Occipital lobe (tissue), 2 donors: Measurements from ENCODE around the gene DDX51. TPM values are rescaled to one million over a fixed set of nuclear protein-coding genes. Genes with fewer than 3 reads are reported as not detected.
"Not testable (repeated sequence)": the region's sequence is repeated elsewhere in the genome, so short reads cannot be mapped to it uniquely, and the experiment has no call there.

Source experiments
- DNase-seq: peaks from one replicate; lab custom pipeline; 2025; lab: John Stamatoyannopoulos, UW
- total RNA-seq: library from RNA; depleted of rRNA; stranded (reverse); fragments of >200 nt; gene quantifications from one replicate; pipeline ENCODE4 v1.2.3, GENCODE V29; 2014

DDX51 gene
- total RNA-seq, 1 donor from 2014 or later = 7.6 TPM

DNA sequence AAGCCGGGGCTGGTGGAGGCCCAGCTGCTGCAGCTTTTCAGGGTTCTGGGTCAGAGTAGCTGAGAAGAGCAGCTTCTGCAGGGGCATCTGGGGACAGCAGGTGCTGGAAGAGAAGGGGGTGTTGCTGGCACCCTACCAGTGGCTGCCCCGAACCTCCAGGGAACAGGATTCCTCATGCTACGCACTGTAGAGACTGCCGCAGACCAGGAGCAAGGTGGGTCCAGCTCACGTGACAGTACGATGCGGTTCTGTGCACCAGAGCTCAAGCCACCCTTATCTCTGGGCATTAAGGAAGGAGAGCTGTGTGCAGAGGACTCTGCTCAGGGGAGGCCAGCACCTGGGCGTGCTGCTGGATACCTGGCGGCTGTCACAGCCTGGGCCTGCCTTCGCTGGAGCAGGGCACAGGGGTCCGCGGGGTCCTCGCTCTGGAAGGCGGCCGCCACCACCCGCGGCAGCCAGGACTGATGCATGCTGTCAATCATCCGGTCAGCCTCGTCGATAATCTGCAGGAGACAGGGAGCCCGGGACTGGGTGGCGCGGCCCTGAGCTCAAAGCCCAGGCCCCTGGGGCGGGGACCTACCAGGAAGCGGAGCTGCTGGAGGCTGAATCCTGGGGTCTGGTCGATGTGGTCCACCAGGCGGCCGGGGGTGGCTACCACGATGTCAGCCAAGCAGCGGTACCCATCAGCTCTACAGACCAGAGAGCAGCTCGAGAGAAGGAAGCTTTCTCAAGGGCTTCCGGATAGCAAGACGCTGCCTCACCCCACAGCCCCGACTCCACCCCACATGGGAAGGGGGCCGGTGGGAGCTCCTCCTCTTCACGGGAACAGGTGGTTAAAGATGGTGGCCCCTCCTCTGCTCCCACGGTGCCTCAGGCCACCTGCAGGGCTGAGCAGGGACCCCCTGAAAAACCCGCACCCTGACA is 2.9 kb downstream of the DDX51 start:
- DNase-seq = no peak

DNA sequence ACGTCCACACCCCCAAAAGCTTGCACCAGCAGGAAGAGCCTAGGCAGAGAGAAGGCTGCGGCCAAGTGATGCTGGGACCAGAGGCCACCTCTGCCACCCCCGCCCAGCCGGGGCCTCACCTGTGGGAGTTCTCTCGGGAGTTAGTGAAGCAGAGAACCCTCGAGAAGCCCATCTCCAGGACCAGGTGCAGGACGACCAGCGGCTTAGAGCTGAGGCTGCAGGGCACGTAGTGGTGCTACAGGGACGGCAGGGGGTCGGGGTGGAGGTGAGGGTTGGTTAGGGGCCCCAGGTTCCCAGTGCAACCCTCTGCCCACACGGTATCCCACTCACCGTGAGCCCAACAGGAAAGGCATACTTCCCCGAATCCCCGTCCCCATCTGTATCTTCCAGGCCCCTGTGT is 3.6 kb downstream of the DDX51 start:
- DNase-seq = no peak

DNA sequence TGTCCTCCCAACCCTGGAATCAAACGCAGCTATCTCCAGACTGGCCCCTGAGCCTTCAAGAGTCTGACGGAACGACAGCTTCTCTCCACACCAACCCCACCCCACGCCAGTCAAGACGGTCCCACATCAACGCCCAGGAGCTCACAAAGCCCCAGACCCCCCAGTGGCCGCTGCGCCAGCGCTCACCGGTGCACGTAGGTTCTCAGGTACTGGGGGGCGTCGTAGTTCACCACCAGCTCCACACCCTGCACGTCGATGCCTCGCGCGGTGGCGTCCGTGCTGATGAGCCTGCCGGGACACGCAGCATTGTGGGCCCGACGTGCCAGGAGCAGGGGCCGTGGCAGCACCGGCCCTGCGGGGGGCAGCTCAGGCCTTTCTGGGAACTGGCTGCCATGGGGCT is 4.2 kb downstream of the DDX51 start:
- DNase-seq = no peak

DNA sequence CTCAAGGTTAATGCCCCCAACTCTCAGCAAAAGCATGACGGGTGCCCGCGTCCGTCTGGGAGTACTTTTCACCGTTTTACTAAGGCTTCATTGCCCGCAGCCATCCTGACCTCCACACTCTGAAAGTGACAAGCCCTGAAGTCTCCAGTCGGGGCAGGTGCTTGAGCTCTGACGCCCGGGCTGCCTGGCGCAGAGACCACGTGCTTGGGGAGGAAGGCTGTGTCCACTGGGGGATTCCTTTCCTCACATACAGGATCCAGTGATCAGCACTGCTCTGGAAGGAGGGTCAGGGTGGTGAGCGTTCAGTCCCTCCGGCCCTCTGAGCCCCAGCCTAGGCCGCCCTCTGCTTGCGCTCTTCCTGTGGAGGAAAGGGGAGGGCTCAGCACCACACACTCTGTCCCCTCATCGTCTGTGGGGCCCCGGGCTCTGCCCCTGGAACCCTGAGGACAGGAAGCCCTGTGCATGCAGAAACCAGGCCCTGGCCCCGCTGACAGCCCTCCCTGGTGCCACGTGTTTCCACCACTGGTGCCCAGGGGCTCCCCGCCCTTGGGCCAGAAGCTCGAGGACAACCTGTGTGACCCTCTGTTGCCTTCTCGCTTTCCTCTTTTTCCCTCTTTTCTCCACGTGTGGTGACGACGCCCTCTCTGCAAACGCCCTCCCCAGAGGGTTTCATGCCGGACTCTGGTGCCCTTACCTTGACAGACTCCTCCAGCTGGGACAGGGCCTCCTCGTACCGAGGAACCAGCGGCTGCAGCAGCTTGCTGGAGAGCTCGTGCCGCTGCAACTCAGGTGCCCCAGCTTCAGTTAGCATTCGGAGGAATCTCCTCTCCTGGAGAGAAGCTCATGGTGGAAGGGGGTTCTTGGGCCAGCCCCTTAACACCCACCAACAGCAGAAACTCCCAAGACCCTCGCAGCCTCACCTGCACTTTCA is 4.9 kb downstream of the DDX51 start:
- DNase-seq = no peak

DNA sequence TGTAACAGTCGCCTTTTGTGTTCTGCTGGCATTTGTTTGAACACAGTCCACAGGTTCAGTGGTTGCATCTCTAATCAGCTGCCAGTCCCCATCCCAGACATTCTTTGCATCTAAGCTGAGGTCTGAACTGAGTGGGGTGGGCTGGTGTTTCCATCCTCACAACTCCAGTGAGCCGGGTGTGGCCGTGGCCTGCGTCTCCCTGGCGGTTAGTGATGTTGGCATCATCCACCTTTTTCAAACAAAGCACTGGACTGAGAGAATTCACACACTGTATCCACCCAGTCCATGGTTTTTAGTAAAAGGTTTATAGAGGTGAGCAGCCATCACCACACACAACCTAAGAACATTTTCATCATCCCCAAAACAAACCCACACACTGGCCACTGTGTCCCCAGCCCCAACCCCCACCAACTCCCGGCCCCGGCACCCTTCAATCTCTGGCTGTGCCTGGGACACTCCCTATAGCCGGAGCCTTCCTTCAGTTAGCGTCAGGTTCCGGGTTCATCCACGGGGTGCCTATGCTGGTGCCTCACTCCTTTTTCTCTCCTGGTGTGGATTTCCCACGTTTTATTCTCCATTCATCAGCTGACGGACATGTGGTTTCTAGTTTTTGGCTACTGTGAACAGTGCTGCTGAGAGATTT is 6.5 kb downstream of the DDX51 start:
- DNase-seq = no peak

DNA sequence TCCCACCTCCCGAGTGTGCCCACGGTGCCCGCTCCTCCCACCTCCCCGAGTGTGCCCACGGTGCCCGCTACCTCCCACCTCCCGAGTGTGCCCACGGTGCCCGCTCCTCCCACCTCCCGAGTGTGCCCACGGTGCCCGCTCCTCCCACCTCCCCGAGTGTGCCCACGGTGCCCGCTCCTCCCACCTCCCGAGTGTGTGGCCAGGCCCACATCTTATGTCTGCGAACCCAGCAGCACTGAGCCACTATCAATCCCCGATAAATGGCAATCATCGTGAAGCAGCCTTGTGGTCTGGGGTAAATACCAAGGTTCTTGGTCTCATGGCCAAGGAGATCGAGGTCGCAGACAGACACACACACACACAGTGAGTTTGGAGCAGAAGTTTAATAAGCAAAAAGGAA is 7.9 kb downstream of the DDX51 start:
- DNase-seq = not testable (repeated sequence)

DNA sequence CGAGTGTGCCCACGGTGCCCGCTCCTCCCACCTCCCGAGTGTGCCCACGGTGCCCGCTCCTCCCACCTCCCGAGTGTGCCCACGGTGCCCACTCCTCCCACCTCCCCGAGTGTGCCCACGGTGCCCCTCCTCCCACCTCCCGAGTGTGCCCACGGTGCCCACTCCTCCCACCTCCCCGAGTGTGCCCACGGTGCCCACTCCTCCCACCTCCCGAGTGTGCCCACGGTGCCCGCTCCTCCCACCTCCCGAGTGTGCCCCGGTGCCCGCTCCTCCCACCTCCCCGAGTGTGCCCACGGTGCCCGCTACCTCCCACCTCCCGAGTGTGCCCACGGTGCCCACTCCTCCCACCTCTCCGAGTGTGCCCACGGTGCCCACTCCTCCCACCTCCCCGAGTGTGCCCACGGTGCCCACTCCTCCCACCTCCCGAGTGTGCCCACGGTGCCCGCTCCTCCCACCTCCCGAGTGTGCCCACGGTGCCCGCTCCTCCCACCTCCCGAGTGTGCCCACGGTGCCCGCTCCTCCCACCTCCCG is 9.4 kb downstream of the DDX51 start:
- not testable (repeated sequence) for DNase-seq

DNA sequence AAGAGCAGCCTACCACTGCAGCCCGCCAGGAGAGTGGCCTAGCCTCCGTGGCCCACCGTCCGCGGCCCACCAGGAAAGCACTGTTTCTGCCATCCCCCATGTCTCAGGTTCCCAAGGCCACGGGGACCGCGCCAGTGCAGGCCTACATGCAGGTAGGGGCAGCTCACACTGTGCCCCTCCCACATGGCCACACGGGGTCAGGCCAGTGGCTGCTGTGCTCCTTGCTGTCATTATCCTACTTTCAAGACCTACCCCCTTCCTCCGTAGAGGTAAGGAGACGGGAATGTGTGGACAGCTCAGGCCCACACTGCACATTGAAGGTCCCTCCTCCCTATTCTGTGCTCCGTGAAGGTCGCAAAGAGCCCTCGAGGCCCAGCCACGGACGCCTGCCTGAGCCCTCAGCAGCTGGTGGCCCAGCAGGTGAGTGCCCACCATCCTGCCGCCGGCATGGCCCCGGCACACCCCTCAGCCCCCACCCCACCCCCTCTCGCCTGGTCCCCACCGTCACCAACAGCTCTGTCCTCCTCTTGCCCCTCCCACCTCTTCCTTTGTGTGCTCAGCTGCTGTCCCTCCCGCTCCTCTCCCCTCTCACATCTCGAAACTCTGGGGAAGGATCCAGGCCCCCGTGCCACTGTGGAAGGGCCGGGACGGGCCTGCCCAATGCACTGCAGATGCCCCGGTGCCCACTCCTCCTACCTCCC is 10.0 kb downstream of the DDX51 start:
- no peak for DNase-seq

DNA sequence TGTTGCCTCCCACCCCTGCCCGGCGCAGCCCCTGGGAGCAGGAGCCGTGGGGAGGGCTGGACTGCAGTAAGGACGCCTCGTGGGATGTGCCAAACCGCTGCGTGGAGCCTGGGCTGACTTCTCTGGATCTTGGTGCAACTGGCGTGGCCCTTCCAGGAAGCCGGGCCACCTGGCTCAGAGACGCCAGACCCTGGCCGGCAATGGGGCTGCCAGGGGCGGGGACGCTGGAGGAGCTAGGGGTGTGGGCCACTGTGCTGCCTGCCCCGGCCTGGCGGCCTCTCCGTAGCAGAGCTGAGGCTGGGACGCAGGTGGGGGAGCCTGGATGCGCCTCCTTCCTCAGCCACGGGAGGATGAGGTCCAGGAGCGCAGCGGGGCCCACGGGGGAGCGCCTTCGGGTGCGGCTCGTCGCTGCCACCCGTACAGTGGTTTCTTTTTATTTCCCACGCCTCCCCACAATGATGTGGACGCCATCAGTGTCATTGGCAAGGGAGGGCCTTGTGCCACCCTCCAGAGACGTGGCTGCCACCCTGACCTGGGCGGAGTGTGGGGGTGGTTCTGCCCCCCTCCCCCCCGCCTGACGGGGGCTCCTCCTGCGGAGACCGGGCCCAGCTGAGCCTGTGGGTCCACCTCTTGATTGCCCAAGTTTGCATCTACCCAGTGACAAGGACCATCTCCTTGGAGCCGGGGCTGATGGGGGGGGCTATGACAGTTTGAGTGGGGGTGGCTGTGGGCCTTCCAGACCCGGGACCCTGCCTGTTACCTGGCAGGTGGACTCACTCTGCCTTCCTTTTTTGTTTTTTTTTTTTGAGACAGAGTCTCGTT is 11.3 kb downstream of the DDX51 start:
- DNase-seq = no peak

DNA sequence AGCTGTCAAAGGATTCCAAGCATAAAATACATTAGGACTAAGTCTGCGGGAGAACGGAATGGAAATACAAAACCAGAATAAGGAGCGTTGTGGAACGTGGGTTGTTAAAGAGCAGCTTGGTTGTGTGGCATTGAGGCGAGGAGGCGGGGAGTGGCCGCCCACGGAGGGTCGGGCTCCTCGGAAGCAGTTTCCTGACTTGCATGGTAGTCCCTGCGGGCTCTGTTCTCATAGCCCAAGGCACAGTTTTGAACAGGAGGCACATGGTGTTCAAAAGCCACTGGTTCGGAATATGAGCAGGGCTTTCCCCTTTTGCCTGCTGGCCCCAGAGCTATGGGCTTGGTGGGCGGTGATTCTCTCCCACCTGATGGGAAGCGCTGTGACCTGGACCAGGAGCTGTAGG is 12.2 kb downstream of the DDX51 start:
- no peak for DNase-seq

DNA sequence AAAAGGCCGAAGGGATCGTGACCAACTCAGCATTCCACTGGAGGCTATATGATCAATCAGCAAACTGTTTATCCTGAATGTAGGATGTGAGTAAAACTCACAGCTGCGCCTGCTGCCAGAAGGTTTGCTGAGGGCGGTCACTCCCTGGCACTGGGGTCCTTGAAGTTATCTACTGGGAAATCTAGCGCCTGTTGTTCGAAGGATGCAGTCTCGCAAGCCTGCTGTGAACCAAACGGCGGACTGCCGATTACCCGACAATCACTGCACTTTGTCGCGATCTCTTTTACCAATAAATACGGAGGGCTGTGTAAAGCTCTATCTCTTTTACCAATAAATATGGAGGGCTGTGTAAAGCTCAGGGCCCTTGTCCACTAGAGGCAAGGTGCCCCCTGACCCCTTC is 12.9 kb downstream of the DDX51 start:
- no peak for DNase-seq

DNA sequence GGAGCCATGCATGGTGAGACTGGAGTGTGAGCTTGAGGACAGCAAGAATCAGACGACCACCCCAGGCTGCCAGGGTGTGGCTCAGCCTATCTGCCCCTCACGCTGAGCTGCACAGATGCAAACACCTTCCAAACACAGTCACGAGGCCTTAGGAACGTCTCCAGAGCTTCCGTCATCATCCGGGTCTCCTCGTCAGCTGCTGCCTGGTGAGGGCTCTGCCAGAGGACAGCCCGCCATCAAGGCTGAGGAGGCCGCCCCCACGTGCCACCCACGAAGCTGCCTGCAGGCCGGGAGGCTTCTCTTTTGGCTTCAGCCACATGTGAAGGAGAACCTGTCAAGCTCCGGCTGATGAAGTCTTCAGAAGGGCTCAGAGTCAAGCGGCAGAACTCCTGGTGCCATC is 13.4 kb downstream of the DDX51 start:
- no peak for DNase-seq

DNA sequence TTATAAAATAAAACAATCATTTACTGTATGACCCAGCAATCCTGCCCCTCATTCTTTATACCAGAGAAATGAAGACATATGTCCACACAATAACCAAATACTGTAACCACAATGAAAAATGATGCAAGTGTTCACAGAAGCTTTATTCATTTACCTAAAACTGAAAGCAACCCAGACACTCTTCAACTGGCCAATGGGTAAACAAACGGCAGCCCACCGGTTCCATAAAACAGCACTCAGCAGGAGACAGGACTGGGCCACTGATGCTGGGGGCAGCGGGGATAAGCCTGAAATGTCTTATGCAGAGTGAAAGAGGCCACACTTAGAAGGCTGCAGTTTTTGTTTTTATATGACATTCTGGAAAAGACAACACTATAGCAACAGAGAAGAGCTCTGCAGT is 15.1 kb downstream of the DDX51 start:
- no peak for DNase-seq

DNA sequence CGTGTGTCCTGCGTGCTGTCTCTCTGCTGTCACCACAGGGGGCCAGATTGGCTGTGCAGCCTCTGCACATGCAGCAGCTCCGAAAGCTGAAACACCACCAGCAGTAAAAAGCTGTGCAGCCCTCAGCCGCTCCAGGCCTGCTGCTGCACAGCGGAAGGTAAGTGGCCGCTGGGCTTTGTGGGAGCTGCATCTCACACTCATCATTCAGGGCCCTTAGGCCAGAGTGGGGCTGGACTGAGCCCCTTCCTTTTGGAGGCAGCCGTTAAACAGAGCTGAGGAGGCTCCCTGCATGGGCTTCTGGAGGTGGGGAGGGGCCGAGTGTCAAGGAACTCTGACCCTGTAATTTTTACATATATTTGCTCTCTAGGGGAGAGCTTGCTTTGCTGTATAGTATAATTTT is 17.1 kb downstream of the DDX51 start:
- DNase-seq = no peak

DNA sequence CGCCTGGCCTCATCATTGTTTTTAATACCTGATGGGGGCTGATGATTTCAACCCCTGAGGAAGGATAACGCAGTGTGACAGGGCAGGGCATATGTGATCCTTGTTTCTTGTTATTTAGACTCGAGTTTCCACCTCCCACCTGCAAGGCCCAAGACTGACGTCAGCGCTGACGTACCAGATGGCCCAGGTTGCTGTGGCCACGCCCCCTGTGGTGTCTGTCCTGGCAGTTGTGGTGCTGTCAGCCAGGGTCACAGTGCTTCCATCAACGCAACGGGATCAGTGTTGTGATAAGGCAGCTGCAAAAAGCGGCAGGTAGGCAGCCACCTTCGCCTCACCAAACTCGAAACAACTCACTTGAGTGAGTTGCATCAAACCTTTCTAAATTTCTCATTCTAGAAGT is 18.4 kb downstream of the DDX51 start:
- DNase-seq = no peak

DNA sequence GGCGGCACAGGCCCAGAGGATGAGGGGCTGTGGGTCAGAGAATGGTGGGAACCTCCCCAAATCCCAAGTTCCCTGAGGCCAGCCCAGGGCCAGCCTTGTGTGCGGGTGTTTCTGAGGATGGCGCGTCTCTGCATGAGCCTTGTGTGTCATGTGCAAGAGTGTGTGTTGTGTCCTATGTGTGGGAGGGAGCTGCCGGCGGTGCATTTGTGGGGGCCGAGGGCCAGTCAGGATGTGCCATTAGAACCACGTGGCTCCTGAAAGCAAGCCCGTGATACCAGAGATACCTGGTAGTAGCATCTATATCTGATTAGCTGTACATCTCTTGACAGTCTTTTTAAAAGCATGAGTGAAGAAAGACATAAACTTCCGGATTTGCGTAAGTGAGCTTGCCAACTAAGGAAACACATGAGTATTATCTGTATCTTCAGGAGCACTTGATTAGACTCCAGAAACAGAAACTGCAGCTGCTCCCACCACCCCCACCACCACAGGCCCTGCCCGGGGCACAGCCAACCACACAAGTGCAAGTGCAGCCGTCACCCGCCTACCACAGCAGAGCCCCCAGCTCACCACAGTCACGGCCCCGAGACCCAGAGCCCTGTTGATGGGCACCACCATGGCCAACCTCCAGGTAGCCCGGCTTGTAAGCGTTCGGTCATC is 19.2 kb downstream of the DDX51 start:
- no peak for DNase-seq

DNA sequence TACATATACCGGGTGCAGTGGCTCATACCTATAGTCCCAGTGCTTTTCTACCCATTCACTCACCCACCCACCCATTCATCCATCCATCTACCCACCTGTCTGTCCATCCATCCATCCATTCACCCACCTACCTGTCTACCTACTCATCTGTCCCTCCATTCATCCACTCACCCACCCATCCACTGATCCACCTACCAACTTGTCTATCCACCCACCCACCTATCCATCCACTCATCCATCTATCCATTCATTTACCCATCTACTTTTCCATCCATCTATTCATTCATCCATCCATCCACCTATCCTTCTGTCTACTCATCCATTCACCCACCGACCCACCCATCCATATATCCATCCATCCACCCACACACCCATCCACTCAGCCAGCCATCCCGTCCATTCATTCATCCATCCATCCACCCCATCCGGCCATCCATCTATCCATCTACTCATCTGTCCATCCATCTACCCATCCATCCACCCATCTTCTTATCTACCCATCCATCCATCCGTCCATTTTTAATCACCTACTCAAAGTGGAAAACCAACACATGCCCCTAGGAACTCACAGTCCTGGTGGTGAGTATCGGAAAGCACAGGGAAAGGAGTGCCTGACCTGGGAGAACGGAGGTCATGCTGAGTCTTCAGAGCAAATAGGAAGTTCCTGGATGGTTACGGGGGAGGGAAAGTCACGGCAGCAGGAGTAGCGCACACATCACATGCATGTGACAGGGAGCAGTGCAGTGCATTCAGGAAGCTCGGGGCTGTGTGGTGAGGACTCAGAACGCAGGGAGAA is 20.0 kb downstream of the DDX51 start:
- DNase-seq = no peak

DNA sequence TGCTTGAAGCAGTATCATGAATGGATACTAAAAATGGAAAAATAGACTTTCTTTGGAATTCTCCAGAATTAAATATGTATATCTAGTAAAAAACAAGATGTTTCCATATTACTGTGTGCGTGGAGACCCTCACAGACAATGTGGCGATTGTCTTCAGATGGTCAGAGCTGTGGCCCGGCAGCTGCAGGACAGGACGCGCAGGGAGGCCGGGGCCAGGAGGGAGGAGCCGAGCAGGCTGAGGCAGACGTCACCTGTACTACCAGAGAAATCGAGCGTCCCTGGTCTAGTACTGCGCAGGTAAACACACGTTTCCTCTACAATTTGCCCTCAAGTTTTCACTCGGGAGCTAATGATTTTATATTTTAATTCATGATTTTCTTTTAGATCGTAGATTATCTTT is 22.8 kb downstream of the DDX51 start:
- DNase-seq = no peak

DNA sequence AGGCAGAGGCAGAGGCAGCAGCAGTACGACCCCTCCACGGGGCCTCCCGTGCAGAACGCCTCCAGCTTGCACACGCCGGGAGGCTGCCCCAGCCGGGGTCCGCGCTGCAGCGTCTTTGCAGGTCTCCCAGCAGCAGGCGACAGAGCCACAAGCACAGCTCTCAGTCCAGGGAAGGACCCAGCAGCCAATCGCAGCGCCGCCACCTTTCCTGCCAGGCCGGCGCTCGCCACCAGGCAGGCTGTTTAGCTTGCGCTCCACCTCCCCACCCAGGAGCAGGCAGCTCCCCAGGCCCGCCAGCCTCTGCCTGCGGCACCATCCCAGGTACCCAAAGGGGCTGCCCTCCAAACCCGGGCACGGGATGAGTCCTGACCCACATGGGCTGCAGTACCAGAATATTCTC is 25.2 kb downstream of the DDX51 start:
- DNase-seq = no peak
